GM12891 (cell line): ENCODE measurements around the gene GABRB1.

ENCODE experiments used
- DNase-seq: peaks from one replicate; pipeline ENCODE4 v3.0.0; 2011; ENCODE audit warnings: low spot score; ENCODE audit not compliant: insufficient read length
- FAIRE-seq: peaks from 2 replicates; lab custom pipeline; 2011; peaks lifted over from hg19 to GRCh38; lab: Jason Lieb, UNC
- PAX5 ChIP-seq: IDR thresholded peaks from 2 replicates; pipeline ENCODE4 v1.6.1; 2011; ENCODE audit warnings: low read length, moderate library complexity, mild to moderate bottlenecking; ENCODE audit not compliant: insufficient read depth, severe bottlenecking
- POLR2A ChIP-seq: IDR thresholded peaks from 2 replicates; pipeline ENCODE4 v1.6.1; 2011; ENCODE audit warnings: low read depth, low read length, control low read depth
- POLR2AphosphoS5 ChIP-seq: IDR thresholded peaks from 2 replicates; pipeline ENCODE4 v1.6.1; 2011; ENCODE audit warnings: low read depth, low read length, control low read depth
- POU2F2 ChIP-seq: IDR thresholded peaks from 2 replicates; pipeline ENCODE4 v1.6.1; 2011; ENCODE audit warnings: low read depth, mild to moderate bottlenecking, control low read depth, low read length, moderate library complexity
- SPI1 ChIP-seq: IDR thresholded peaks from 2 replicates; pipeline ENCODE4 v1.6.1; 2011; ENCODE audit warnings: low read depth, low read length, control low read depth
- TAF1 ChIP-seq: IDR thresholded peaks from 2 replicates; pipeline ENCODE4 v1.6.1; 2011; ENCODE audit warnings: low read depth, low read length, control low read depth

The GABRB1 gene

DNA sequence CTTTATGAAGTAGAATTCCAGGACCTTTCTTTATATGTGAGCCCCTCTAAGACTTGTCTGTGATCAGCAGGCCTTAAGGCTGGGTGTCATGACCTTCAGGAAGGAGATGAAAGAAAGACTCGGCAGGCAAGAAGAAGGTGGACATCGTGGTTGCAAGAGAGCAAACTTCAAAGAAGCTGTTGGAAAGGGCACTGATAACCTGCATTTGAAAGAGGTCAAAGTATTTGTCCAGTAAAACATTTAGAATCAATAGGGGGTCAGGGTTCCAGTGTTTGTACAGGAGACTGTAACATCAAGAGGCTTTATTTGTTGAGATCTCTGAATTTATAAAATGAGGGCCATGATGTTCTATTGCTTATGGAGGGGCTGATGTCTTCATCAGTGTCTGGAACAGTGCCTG lies 387.9 kb downstream of the GABRB1 start:
- no peak for FAIRE-seq
- no peak for TF ChIP-seq TAF1
- no peak for TF ChIP-seq POU2F2
- TF ChIP-seq SPI1: no peak
- no peak for TF ChIP-seq PAX5
- TF ChIP-seq POLR2A: no peak
- DNase-seq: no peak

DNA sequence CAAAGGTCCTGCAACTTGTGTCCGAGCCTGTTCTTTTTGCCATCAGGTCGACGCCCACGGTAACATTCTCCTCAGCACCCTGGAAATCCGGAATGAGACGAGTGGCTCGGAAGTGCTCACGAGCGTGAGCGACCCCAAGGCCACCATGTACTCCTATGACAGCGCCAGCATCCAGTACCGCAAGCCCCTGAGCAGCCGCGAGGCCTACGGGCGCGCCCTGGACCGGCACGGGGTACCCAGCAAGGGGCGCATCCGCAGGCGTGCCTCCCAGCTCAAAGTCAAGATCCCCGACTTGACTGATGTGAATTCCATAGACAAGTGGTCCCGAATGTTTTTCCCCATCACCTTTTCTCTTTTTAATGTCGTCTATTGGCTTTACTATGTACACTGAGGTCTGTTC lies 394.3 kb downstream of the GABRB1 start:
- FAIRE-seq: no peak
- TF ChIP-seq SPI1 (no peak), PAX5 (no peak), POU2F2 (no peak), TAF1 (no peak), POLR2AphosphoS5 (no peak), POLR2A (no peak)
- DNase-seq: no peak

DNA sequence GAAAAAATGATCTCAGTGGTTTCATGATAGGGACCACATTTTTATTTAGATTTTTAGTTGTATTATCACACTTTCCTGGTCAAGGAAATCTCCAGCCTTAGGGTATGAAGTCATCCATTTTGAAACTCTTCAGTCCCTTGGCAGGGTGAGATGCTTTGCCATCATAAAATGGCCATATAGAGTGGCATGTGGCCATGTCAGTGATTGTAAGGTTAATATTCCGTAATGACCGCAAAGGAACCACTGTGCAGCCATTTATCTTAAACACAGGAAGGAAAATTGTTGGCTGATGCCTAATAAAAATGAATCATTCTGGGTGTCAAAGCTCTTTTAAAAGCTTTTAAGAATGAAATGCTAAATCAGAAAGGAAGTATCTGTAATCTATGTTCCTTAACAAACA lies 396.6 kb downstream of the GABRB1 start:
- FAIRE-seq (no peak), DNase-seq (no peak)

DNA sequence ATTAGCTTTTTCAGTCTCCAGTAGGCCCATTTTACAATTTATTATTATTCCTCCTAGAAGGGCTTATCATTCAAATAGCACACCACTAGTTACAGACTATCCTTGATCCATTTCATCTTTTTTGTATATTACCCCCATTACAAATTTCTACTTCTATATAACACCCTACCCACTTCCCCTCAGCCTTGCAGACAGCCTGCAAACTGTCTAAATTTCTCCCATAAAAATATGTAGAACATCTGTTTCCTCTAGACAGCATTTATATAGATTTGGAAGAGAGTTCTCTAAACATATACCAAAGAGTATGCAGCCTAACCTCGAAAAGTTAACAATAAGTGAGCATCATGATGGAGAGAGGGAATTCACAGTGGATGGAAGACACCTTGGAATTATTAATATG lies 401.4 kb downstream of the GABRB1 start:
- FAIRE-seq (no peak), DNase-seq (no peak)
- TF ChIP-seq POU2F2 (no peak), TAF1 (no peak), POLR2AphosphoS5 (no peak)

More for the DNA sequence above, 396.6 kb downstream of the GABRB1 start:
- no peak for TF ChIP-seq TAF1
- no peak for TF ChIP-seq POLR2A
- no peak for TF ChIP-seq SPI1
- TF ChIP-seq POU2F2: no peak
- no peak for TF ChIP-seq PAX5
- TF ChIP-seq POLR2AphosphoS5: no peak

DNA sequence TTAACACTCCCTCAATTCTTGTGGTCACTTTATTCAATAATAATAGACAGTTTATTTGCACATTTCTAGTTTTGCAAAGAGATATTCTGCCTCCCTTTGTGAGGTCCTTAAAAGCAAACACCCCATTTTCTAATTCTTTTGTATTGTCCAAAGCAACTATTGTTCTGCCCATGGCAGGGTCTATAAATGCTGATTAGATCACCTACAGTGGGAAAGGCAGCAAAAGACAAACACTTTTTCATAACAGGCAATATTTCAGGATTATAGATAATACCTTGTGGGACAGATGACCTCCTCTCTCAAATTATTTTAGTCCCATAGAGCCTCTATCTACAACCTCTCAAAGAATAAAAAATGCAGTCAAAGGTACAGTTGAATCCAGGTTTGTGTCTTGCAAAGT lies 403.6 kb downstream of the GABRB1 start:
- TF ChIP-seq POLR2AphosphoS5 (no peak), PAX5 (no peak)
- FAIRE-seq (no peak), DNase-seq (no peak)

DNA sequence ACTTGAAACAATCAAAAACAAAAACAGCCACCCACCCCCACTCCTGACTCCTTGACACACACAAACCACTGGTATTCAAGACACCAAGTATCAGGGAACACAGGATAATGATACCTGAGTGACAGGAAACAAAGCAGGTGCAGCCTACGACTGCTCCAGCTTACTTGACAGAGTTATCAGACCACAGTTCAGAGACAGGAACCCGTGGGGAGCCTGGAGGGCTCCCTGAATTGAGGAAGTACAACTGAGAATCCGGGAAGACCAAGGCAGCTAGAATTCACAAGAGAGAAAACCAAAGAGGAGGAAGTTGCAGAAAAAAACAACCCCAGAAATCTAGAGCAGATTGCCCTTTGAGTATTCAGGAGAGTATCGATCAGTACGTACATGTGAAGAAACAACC lies 411.6 kb downstream of the GABRB1 start:
- TF ChIP-seq SPI1 (peak; percentile 42; the same call in 1 of the 2 replicates), POLR2AphosphoS5 (no peak), PAX5 (no peak), POU2F2 (no peak), TAF1 (no peak), POLR2A (no peak)
- FAIRE-seq (peak; percentile 48), DNase-seq (no peak)

DNA sequence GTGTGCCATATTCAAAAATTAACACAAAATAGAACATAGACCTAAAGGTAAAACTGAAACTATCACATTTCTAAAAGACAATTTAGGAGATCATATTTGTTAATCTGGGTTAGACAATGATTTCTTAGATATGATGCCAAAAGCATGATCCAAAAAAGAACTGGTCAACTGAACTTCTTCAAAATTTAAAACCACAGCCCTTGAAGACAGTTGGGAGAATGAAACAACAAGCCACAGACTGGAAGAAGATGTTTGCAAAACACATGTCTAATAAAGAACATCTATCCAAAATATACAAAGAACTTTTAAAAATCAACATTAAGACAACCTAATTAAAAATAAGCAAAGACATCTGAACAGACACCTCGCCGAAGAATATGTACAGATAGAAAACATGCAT lies 412.7 kb downstream of the GABRB1 start:
- DNase-seq: no peak
- TF ChIP-seq POLR2A (no peak), SPI1 (no peak), POU2F2 (no peak), POLR2AphosphoS5 (no peak)
- FAIRE-seq: no peak

DNA sequence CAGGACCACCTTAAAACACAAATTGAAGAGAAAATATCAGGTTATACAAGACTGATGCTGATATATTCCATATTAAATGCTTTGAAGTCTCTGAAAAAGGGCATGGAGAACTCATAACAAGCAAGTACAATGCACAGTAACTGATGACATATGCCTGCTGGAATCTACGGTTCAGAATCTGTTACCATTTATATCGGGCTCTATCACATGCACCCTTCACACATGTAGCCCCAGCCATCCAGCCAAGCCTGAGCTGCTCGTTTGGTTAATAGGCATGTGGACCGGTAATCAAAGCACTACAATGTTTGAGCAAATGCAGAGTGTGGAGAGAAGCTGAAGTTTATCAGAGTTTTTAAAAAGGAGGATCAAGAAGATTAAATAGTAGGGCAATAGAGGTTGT lies 420.3 kb downstream of the GABRB1 start:
- TF ChIP-seq POLR2A (no peak), TAF1 (no peak), POU2F2 (no peak), SPI1 (no peak), POLR2AphosphoS5 (no peak), PAX5 (no peak)
- FAIRE-seq (no peak), DNase-seq (no peak)

DNA sequence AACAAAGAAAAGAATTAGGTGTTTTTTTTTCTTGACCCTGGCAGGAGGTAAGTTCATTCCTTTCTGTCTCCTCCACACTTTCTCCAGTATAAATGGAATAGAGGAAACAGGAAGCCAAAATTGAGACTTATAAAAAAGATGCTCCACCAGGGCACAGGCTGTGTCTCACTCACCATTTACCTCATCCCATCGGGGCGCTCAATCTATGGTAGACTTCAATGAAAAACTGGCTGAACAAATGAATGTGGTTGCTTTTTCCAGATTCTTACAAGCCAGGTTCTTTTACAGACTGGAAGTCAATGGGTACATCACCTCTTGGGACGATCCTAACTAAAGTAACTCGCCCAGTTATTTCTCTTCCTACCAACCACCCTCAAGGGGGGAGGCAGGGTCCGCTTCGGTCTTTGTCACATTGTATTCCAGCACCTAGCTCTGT lies 431.4 kb downstream of the GABRB1 start:
- FAIRE-seq (no peak), DNase-seq (no peak)
- no peak for TF ChIP-seq POU2F2
- TF ChIP-seq POLR2A: no peak
- TF ChIP-seq TAF1: peak; percentile 11; the same call in 1 of the 2 replicates
- no peak for TF ChIP-seq POLR2AphosphoS5
- no peak for TF ChIP-seq PAX5
- TF ChIP-seq SPI1: no peak

DNA sequence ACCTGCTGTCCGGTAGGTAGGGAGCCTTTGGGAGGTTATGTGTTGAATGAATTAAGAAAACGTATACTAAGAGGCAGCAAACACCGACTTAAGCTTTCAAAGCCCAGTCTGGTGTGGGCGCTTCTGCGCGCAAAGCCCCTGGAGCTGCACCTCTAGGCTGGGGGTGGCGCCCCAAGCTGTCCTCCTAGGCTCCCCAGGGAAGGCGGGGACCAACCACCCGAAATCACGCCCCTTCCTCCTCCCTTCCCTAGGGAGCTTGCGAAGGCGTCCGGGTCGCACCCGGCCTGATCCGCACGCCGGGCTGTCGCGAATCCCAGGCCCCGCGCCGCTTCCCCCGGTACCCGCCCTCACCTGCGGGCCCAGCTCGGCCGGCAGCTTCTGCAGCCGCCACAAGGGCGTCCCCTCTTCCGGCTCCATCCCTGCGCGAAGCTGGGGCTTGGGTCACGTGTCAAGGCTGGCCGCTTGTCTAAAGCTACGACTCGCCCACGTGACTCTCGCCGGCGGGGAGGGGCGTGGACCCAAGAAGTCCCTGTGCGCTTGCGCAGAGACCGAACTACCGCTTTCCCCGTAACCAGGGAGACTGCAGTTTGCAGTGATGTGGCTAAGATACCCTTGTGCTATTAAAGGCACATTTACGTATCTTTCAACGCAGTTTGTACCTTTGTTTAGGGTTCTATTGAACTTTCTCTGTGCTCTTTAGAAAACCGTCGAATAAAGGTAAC lies 432.0 kb downstream of the GABRB1 start, which contains the start of gene COMMD8:
Gene COMMD8, minus strand, starts transcription at position 468 of the 722 bp plus-strand sequence. Its CDS starts 51 bp downstream, at position 417.
- TF ChIP-seq POLR2AphosphoS5 (peak; percentile 77), POU2F2 (0 out of 2 replicates have a peak, but pooled peaks have one; percentile 39), TAF1 (no peak), PAX5 (no peak), POLR2A (peak; percentile 84)
- peak; percentile 100 for FAIRE-seq

More for the DNA sequence above, 432.0 kb downstream of the GABRB1 start, which contains the start of gene COMMD8:
- DNase-seq: peak; percentile 83
